OCI-LY1 (cell line): ENCODE results near the gene SEL1L3.

Experiments used
- H2AFZ ChIP-seq: fragments of 200-600 bp; sonication (generic), shearing (Covaris generic); 2 replicates; pipeline ENCODE4 v1.6.0; 2014; ENCODE audit warnings: antibody characterized with exemption, mild to moderate bottlenecking, low read length
- H3F3A ChIP-seq: fragments of 200-600 bp; sonication (generic), shearing (Covaris generic); 2 replicates; pipeline ENCODE4 v1.6.0; 2014; ENCODE audit warnings: mild to moderate bottlenecking, antibody characterized with exemption, low read length, moderate library complexity; ENCODE audit not compliant: insufficient read depth
- H3K27ac ChIP-seq: fragments of 200-600 bp; sonication (generic); 2 replicates; pipeline ENCODE4 v1.5.1; 2014; ENCODE audit warnings: low read length, mixed run types, mild to moderate bottlenecking, low read depth; ENCODE audit not compliant: poor library complexity, severe bottlenecking
- H3K27me3 ChIP-seq: fragments of 200-600 bp; sonication (generic); 2 replicates; pipeline ENCODE4 v1.6.0; 2014; ENCODE audit warnings: antibody characterized with exemption, mild to moderate bottlenecking, low read length, moderate library complexity; ENCODE audit not compliant: insufficient read depth
- H3K36me3 ChIP-seq: fragments of 200-600 bp; sonication (generic); 2 replicates; pipeline ENCODE4 v1.6.1; 2014; ENCODE audit warnings: mild to moderate bottlenecking, antibody characterized with exemption, low read length, moderate library complexity, mixed read lengths; ENCODE audit not compliant: insufficient read depth
- H3K4me1 ChIP-seq: fragments of 200-600 bp; sonication (generic); 2 replicates; pipeline ENCODE4 v1.5.1; 2014; ENCODE audit warnings: mild to moderate bottlenecking, low read length, moderate library complexity; ENCODE audit not compliant: insufficient read depth, severe bottlenecking
- H3K4me2 ChIP-seq: fragments of 200-600 bp; sonication (generic), shearing (Covaris generic); 2 replicates; pipeline ENCODE4 v1.6.1; 2014; ENCODE audit warnings: low read length
- H3K4me3 ChIP-seq: fragments of 200-600 bp; sonication (generic); 2 replicates; pipeline ENCODE4 v1.5.1; 2014; ENCODE audit warnings: low read length, low read depth, mild to moderate bottlenecking, mixed read lengths; ENCODE audit not compliant: poor library complexity, severe bottlenecking
- H3K79me2 ChIP-seq: fragments of 200-600 bp; shearing (Covaris generic); 2 replicates; pipeline ENCODE4 v1.6.1; 2016; ENCODE audit warnings: mixed run types, low read length, mixed read lengths; ENCODE audit not compliant: insufficient read depth
- H3K9ac ChIP-seq: fragments of 200-600 bp; sonication (generic), shearing (Covaris generic); 2 replicates; pipeline ENCODE4 v1.6.1; 2014; ENCODE audit warnings: mild to moderate bottlenecking, low read length, mixed read lengths
- H3K9me2 ChIP-seq: fragments of 200-600 bp; sonication (generic), shearing (Covaris generic); 2 replicates; pipeline ENCODE4 v1.6.1; 2014; ENCODE audit warnings: low read depth, mild to moderate bottlenecking, low read length, mixed read lengths
- H3K9me3 ChIP-seq: fragments of 200-600 bp; shearing (Covaris generic); 2 replicates; pipeline ENCODE4 v1.6.1; 2014; ENCODE audit warnings: low read length, mixed read lengths
- H4K20me1 ChIP-seq: fragments of 200-600 bp; sonication (generic), shearing (Covaris generic); 2 replicates; pipeline ENCODE4 v1.6.0; 2016; ENCODE audit warnings: mild to moderate bottlenecking, low read length; ENCODE audit not compliant: insufficient read depth
- CTCF ChIP-seq: fragments of 200-600 bp; sonication (generic), shearing (Covaris generic); IDR thresholded peaks from 2 replicates; pipeline ENCODE4 v1.5.1; 2017; ENCODE audit warnings: mild to moderate bottlenecking, antibody characterized with exemption, low read length, moderate library complexity, mixed read lengths
- EZH2 ChIP-seq: fragments of 200-600 bp; sonication (generic), shearing (Covaris generic); IDR thresholded peaks from 2 replicates; pipeline ENCODE4 v1.8.0; 2017; ENCODE audit warnings: borderline replicate concordance, mixed run types, mild to moderate bottlenecking, antibody characterized with exemption, low read length, moderate library complexity, mixed read lengths

Gene SEL1L3

GRCh38 chr4:25901030-25901430 lies 38.2 kb upstream of the SEL1L3 start:
- Histone ChIP-seq H3K36me3 (no peaks in the 10 kb centered on the region), H4K20me1 (no peaks in the 10 kb centered on the region), H3K4me3 (no peak overlapping the region), H3K4me1 (peaks cover 21% of the 10 kb centered on the region), H3K79me2 (no peaks in the 10 kb centered on the region), H3F3A (no peaks in the 10 kb centered on the region), H3K27ac (no peak overlapping the region), H2AFZ (no peak overlapping the region), H3K27me3 (no peaks in the 10 kb centered on the region), H3K9me2 (no peaks in the 10 kb centered on the region), H3K9me3 (no peaks in the 10 kb centered on the region), H3K4me2 (no peak overlapping the region), H3K9ac (no peak overlapping the region)
- TF ChIP-seq EZH2, result no peak
- no peak for TF ChIP-seq CTCF

- no peaks in the 10 kb centered on the region for H4K20me1 ChIP-seq
- H3K9me3 ChIP-seq, result no peaks in the 10 kb centered on the region
- no peaks in the 10 kb centered on the region for H3K9me2 ChIP-seq
- H3K4me1 ChIP-seq, result peaks cover 18% of the 10 kb centered on the region
- no peak overlapping the region for H3K4me3 ChIP-seq
- H3K4me2 ChIP-seq, result no peak overlapping the region
- no peaks in the 10 kb centered on the region for H3K27me3 ChIP-seq
- no peak overlapping the region for H3K9ac ChIP-seq
- TF ChIP-seq CTCF, result no peak
- no peak for TF ChIP-seq EZH2
- H3K36me3 ChIP-seq, result no peaks in the 10 kb centered on the region
- no peak overlapping the region for H2AFZ ChIP-seq
- no peak overlapping the region for H3K27ac ChIP-seq
- no peaks in the 10 kb centered on the region for H3K79me2 ChIP-seq
- no peaks in the 10 kb centered on the region for H3F3A ChIP-seq
Measured at GRCh38 chr4:25900310-25900709, 37.5 kb upstream of the SEL1L3 start.

GRCh38 chr4:25896776-25897539 lies 34.2 kb upstream of the SEL1L3 start:
- TF ChIP-seq EZH2, result no peak

GRCh38 chr4:25892796-25893195 lies 30.0 kb upstream of the SEL1L3 start:
- H3K36me3 ChIP-seq, result no peaks in the 10 kb centered on the region
- no peak overlapping the region for H3K4me3 ChIP-seq
- no peaks in the 10 kb centered on the region for H3K9me3 ChIP-seq
- no peaks in the 10 kb centered on the region for H3K79me2 ChIP-seq
- TF ChIP-seq CTCF (no peak), EZH2 (no peak)
- no peaks in the 10 kb centered on the region for H3K9me2 ChIP-seq
- H4K20me1 ChIP-seq, result no peaks in the 10 kb centered on the region
- H3K27me3 ChIP-seq, result no peaks in the 10 kb centered on the region
- H3F3A ChIP-seq, result no peaks in the 10 kb centered on the region
- H3K9ac ChIP-seq, result no peak overlapping the region
- H3K4me1 ChIP-seq, result peaks cover 8% of the 10 kb centered on the region
- no peak overlapping the region for H3K4me2 ChIP-seq
- no peak overlapping the region for H3K27ac ChIP-seq
- H2AFZ ChIP-seq, result no peak overlapping the region

More at GRCh38 chr4:25896776-25897539, 34.2 kb upstream of the SEL1L3 start:
- Histone ChIP-seq H3K27me3 (no peaks in the 10 kb centered on the region), H2AFZ (no peak overlapping the region), H3K9me3 (no peaks in the 10 kb centered on the region), H3K4me3 (no peak overlapping the region), H3F3A (no peaks in the 10 kb centered on the region), H3K4me2 (no peak overlapping the region), H3K4me1 (no peaks in the 10 kb centered on the region), H3K9me2 (no peaks in the 10 kb centered on the region), H3K9ac (no peak overlapping the region), H3K36me3 (no peaks in the 10 kb centered on the region), H4K20me1 (no peaks in the 10 kb centered on the region), H3K79me2 (no peaks in the 10 kb centered on the region), H3K27ac (no peak overlapping the region)
